Neural cell (in vitro differentiated cells): ENCODE results near the gene HPD.

ENCODE experiments used
- CTCF ChIP-seq: fragments of 450-650 bp; IDR thresholded peaks from 2 replicates; pipeline ENCODE4 v1.5.1; 2014; ENCODE audit warnings: antibody characterized with exemption, mild to moderate bottlenecking, moderate library complexity; ENCODE audit not compliant: poor library complexity, severe bottlenecking
- EP300 ChIP-seq: fragments of 450-650 bp; conservative IDR thresholded peaks from 2 replicates; pipeline ENCODE4 v1.6.1; 2014; ENCODE audit warnings: antibody characterized with exemption, mild to moderate bottlenecking, moderate library complexity; ENCODE audit not compliant: poor library complexity, severe bottlenecking
- EZH2 ChIP-seq: fragments of 200-600, 300-800 bp; shearing (Covaris generic), sonication (generic); IDR thresholded peaks from 2 replicates; pipeline ENCODE4 v1.6.1; 2014; ENCODE audit warnings: antibody characterized with exemption, low read length, borderline replicate concordance, mild to moderate bottlenecking; ENCODE audit not compliant: insufficient read depth, poor library complexity, severe bottlenecking
- MXI1 ChIP-seq: fragments of 450-650 bp; conservative IDR thresholded peaks from 2 replicates; pipeline ENCODE4 v1.6.1; 2014; ENCODE audit warnings: antibody characterized with exemption, mild to moderate bottlenecking; ENCODE audit not compliant: poor library complexity, severe bottlenecking
- POLR2AphosphoS5 ChIP-seq: IDR thresholded peaks from 2 replicates; pipeline ENCODE4 v1.6.1; 2012
- REST ChIP-seq: IDR thresholded peaks from 2 replicates; pipeline ENCODE4 v1.6.1; 2012; ENCODE audit warnings: borderline replicate concordance
- TAF1 ChIP-seq: IDR thresholded peaks from 2 replicates; pipeline ENCODE4 v1.6.1; 2012; ENCODE audit warnings: low read depth

- no peak for TF ChIP-seq CTCF
- no peak for TF ChIP-seq MXI1
- no peak for TF ChIP-seq EZH2
- no peak for TF ChIP-seq TAF1
- no peak for TF ChIP-seq EP300
- no peak for TF ChIP-seq POLR2AphosphoS5
- TF ChIP-seq REST, result no peak
Measured at GRCh38 chr12:121905746-121906145, 47.1 kb upstream of the HPD start.
